ENCODE results near the gene RNF39.

Gene RNF39

GRCh38 chr6:30022189-30022588 lies 53.4 kb downstream of the RNF39 start:
- Histone ChIP-seq H3K4me1 (ENCODE audit: control insufficient read depth, low read depth, low read length) (no peaks in the 10 kb centered on the region), H3K27ac (ENCODE audit: low read length) (no peak overlapping the region), H3K9me3 (ENCODE audit: control insufficient read depth, low read depth, low read length) (no peaks in the 10 kb centered on the region), H3K9ac (ENCODE audit: low read length) (no peak overlapping the region), H3K36me3 (ENCODE audit: control insufficient read depth, low read depth, low read length) (no peaks in the 10 kb centered on the region), H3K27me3 (ENCODE audit: control insufficient read depth, insufficient read depth, low read length) (no peaks in the 10 kb centered on the region), H3K4me3 (ENCODE audit: low read length) (no peak overlapping the region)

GRCh38 chr6:30020626-30021025 lies 54.9 kb downstream of the RNF39 start:
- Histone ChIP-seq H3K4me3 (ENCODE audit: low read length) (no peak overlapping the region), H3K4me1 (ENCODE audit: control insufficient read depth, low read depth, low read length) (no peaks in the 10 kb centered on the region), H3K9ac (ENCODE audit: low read length) (no peak overlapping the region), H3K27ac (ENCODE audit: low read length) (no peak overlapping the region), H3K9me3 (ENCODE audit: control insufficient read depth, low read depth, low read length) (no peaks in the 10 kb centered on the region), H3K36me3 (ENCODE audit: control insufficient read depth, low read depth, low read length) (no peaks in the 10 kb centered on the region), H3K27me3 (ENCODE audit: control insufficient read depth, insufficient read depth, low read length) (no peaks in the 10 kb centered on the region)

All from iPS-18a (cell line).